MM.1S (cell line): ENCODE data around the gene AMPH.

Experiments
- CTCF ChIP-seq: fragments of 300-600 bp; sonication (generic); IDR thresholded peaks from 2 replicates; pipeline ENCODE4 v1.5.1; 2016; ENCODE audit warnings: antibody characterized with exemption, low read length, mixed read lengths
- EZH2 ChIP-seq: fragments of 300-600 bp; sonication (generic); optimal IDR thresholded peaks from 2 replicates; pipeline ENCODE3; 2017; ENCODE audit warnings: low read depth, mild to moderate bottlenecking, antibody characterized with exemption, low read length, mixed read lengths

GRCh38 chr7:38368191-38368605 lies 263.0 kb downstream of the AMPH start:
- TF ChIP-seq CTCF (peak; percentile 91), EZH2 (no peak)
